ENCODE results near the gene CT83.

CT83 gene

GRCh38 chrX:116462822-116463221 is at the start of gene CT83:
CT83 (minus strand) TSS chrX:116462976; CDS start chrX:116462856, 120 bp downstream.
- DNase-seq, result no peak

- DNase-seq, result no peak
Measured at GRCh38 chrX:116499780-116500179, 37.0 kb upstream of the CT83 start.

GRCh38 chrX:116493271-116493670 is 30.5 kb upstream of the CT83 start:
- no peak for DNase-seq

- DNase-seq, result no peak
Measured at GRCh38 chrX:116490104-116490503, 27.3 kb upstream of the CT83 start.

GRCh38 chrX:116480059-116480458 is 17.3 kb upstream of the CT83 start:
- DNase-seq, result no peak

GRCh38 chrX:116449156-116449555 is 13.6 kb downstream of the CT83 start:
- DNase-seq, result no peak

- DNase-seq, result no peak
Measured at GRCh38 chrX:116436358-116436816, 26.4 kb downstream of the CT83 start, which contains the start of gene SLC6A14. SLC6A14 (plus strand) TSS chrX:116436606; CDS start chrX:116436710, 104 bp downstream.

- no peak for DNase-seq
Measured at GRCh38 chrX:116435597-116435996, 27.2 kb downstream of the CT83 start.

GRCh38 chrX:116427978-116428377 is 34.8 kb downstream of the CT83 start:
- DNase-seq, result no peak

- DNase-seq, result no peak
Measured at GRCh38 chrX:116417968-116418367, 44.8 kb downstream of the CT83 start.

GRCh38 chrX:116417214-116417613 is 45.6 kb downstream of the CT83 start:
- no peak for DNase-seq

GRCh38 chrX:116413273-116413672 is 49.5 kb downstream of the CT83 start:
- no peak for DNase-seq

All from activated CD4-positive, alpha-beta T cell treated with anti-CD3 and anti-CD28 coated beads for 1 hour (primary cell).